ENCODE results near the gene RABGAP1L.

RABGAP1L gene

DNA sequence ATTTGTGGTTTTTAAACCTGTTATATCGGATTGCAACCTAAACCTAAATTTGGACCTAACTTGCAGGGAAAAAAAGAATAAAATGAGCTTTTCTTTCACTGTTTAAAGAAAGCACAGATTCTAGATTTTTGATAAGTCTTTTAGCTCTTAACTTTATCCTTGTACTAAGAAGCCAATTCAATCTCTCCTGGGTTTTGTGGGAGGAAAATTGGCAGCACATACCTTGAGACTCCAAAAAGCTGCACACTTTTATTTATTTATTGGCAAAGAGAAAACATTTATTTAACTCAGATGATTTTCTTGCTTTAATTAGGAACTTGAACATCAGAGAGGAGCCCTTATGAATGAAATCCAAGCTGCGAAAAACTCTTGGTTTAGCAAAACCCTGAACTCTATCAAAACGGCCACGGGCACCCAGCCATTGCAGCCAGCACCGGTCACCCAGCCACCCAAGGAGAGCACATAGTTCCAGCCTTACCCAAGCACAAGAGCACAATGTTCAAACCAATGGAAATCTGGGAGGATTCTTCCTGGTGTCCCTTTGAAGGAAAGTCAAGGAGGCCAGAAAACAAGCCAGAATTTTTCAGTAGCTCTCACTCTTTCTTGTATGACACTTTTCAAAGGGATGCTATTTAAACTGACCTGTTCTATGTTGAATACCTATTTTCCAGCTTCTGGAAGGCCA is 830.4 kb downstream of the RABGAP1L start:
- POLR2A ChIA-PET (ENCODE audit: low non-redundant PET), result no interaction called here
- CTCF ChIA-PET, result interaction anchor here (1.1 kb wide), 1 partner anchor 9 kb away, joined by 4 read pairs; no protein-coding TSS in a partner anchor
- no peak overlapping the region for H3K27ac ChIP-seq
- no peak for DNase-seq (ENCODE audit: low spot score)
- no peak for TF ChIP-seq CTCF (conservative IDR thresholded peaks at IDR 0.05; ENCODE audit: low read depth)

- no peak overlapping the region for H3K27ac ChIP-seq
- DNase-seq (ENCODE audit: low spot score), result peak; percentile 62
- POLR2A ChIA-PET (ENCODE audit: low non-redundant PET), result interaction anchor here (1.0 kb wide), 1 partner anchor 9 kb away, joined by 5 read pairs; the partner anchor contains the start of gene CACYBP
- no peak for TF ChIP-seq CTCF (conservative IDR thresholded peaks at IDR 0.05; ENCODE audit: low read depth)
- CTCF ChIA-PET, result no interaction called here
Measured at GRCh38 chr1:174990382-174990999, 831.2 kb downstream of the RABGAP1L start.

DNA sequence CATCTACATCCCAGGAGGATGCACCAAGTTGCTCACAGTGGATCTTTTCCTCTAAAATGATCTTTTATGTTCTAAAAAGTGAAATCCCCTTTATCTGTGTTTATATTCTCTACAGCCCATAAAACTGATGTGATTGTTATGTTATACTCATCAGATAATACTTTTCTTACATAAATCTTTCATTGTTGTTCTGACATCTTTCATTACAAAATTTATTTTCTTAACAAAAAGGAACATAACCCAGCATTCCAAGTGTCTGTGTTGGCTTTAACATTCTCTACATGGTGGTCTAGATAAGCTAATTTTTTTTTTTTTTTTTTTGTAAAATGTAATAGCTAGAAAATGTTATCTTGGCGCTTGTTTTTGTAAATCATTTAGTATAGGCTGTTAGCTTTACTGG is 832.2 kb downstream of the RABGAP1L start:
- H3K27ac ChIP-seq, result no peak overlapping the region
- DNase-seq (ENCODE audit: low spot score), result no peak

DNA sequence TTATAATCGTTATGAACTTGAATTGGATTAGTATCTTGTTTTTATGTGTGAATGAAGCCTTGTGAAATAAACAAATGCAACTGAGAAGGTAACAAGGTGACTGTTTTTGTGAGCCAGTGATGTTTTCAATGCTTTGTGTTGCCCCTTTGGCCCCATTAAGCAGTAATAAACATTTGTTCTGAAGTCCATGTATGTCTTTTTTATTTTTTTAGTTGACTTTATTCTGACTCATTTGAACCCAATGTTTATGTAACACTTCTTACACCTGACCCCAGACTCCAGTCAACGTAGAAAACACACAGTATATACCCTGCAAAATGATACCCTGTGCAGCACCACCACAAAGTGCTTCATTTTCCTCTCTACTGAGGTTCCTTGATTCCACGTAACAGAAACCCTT is 835.8 kb downstream of the RABGAP1L start:
- DNase-seq (ENCODE audit: low spot score), result no peak
- ChIA-PET POLR2A (ENCODE audit: low non-redundant PET) (no interaction called here), CTCF (no interaction called here)
- no peak overlapping the region for H3K27ac ChIP-seq
- TF ChIP-seq CTCF (conservative IDR thresholded peaks at IDR 0.05; ENCODE audit: low read depth), result no peak

More for the DNA sequence above, 832.2 kb downstream of the RABGAP1L start:
- POLR2A ChIA-PET (ENCODE audit: low non-redundant PET), result interaction anchor here (0.7 to 1.0 kb wide), 2 partner anchors 8 to 144 kb away, joined by 4 to 5 read pairs; partner anchors contain the start of gene CACYBP
- no peak for TF ChIP-seq CTCF (conservative IDR thresholded peaks at IDR 0.05; ENCODE audit: low read depth)
- CTCF ChIA-PET, result interaction anchor here (0.5 kb wide), 1 partner anchor 179 kb away, joined by 4 read pairs; no protein-coding TSS in a partner anchor

DNA sequence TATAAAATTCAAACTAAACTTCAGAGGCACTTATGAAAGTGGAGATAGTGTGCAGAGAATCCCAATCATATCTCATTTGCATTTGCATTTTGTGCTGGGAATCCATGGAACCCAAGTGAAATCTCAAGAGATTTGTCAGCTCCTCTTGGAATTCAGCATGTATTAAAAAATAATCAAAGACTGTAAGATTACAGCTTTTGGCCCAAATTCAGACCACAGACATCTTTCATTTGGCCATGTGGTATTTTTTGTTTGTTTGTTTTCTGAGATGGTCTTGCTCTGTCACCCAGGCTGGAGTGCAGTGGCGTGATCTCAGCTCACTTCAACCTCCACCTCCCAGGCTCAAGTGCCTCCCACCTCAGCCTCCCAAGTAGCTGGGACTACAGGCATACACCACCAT is 836.6 kb downstream of the RABGAP1L start:
- peak overlapping the region; percentile 37 for H3K27ac ChIP-seq
- no peak for TF ChIP-seq CTCF (conservative IDR thresholded peaks at IDR 0.05; ENCODE audit: low read depth)
- DNase-seq (ENCODE audit: low spot score), result no peak
- ChIA-PET POLR2A (ENCODE audit: low non-redundant PET) (interaction anchor here (0.6 kb wide), 1 partner anchor 17 kb away, joined by 4 read pairs; no protein-coding TSS in a partner anchor), CTCF (interaction anchor here (0.6 kb wide), 1 partner anchor 1564 kb away, joined by 3 read pairs; no protein-coding TSS in a partner anchor)

DNA sequence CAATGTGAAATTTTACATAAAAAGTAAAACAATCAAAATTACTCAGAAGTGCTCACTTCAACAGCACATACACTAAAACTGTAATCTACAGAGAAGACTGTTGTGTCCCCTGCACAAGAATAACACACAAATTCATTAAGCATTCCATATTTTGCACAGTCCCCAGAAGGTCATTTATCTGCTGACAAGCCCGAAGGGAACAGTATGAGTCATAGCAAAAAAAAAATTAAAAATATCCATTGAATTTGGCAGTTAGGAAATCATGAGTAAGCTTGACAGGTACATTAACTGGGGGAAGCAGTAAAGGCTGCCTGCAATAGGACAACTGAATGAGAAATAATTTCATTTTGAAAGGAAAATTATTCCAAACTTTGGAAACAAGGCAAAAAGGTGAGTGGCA is 837.2 kb downstream of the RABGAP1L start:
- no peak for TF ChIP-seq CTCF (conservative IDR thresholded peaks at IDR 0.05; ENCODE audit: low read depth)
- DNase-seq (ENCODE audit: low spot score), result peak; percentile 29
- POLR2A ChIA-PET (ENCODE audit: low non-redundant PET), result no interaction called here
- H3K27ac ChIP-seq, result peak overlapping the region; percentile 37
- CTCF ChIA-PET, result interaction anchor here (0.5 to 0.6 kb wide), 3 partner anchors 218 to 849 kb away, joined by 3 read pairs; no protein-coding TSS in a partner anchor

Data from RWPE1 (cell line).